GM18951 (cell line): ENCODE data around the gene TBC1D25.
"Not testable (repeated sequence)": the region's sequence is repeated elsewhere in the genome, so short reads cannot be mapped to it uniquely, and the experiment has no call there.

ENCODE experiments used
- POLR2A ChIP-seq: IDR thresholded peaks from 4 replicates; pipeline ENCODE4 v1.6.1; 2011; ENCODE audit warnings: mild to moderate bottlenecking; ENCODE audit not compliant: insufficient read length, insufficient read depth; ENCODE audit errors: extremely low read depth
- in situ Hi-C: fragments of 300-500 bp; cut with MboI; formaldehyde crosslinking; loops from one replicate; pipeline ENCODE4 v1.12.0; 2022; ENCODE audit warnings: low sequenced_read_pairs, mixed read lengths, inconsistent platforms; ENCODE audit not compliant: unreplicated experiment

TBC1D25 gene

GRCh38 chrX:48520976-48521352 is 18.6 kb upstream of the TBC1D25 start:
- no peak for TF ChIP-seq POLR2A
- in situ Hi-C loops = no loop called here

- in situ Hi-C loops = no loop called here
- peak; percentile 74 for TF ChIP-seq POLR2A
These were observed 17.9 kb upstream of the TBC1D25 start, which contains the start of gene EBP for GRCh38 chrX:48521353-48522243. Gene EBP (plus strand): TSS chrX:48521808. CDS start chrX:48523772, 1,964 bp downstream.

GRCh38 chrX:48522291-48522690 is 17.2 kb upstream of the TBC1D25 start:
- in situ Hi-C loops = no loop called here
- no peak for TF ChIP-seq POLR2A

GRCh38 chrX:48523682-48524081 is 15.8 kb upstream of the TBC1D25 start:
- no peak for TF ChIP-seq POLR2A
- in situ Hi-C loops = no loop called here

- in situ Hi-C loops = not testable (repeated sequence)
These were observed 13.7 kb upstream of the TBC1D25 start for GRCh38 chrX:48525853-48526252.

- in situ Hi-C loops = no loop called here
- TF ChIP-seq POLR2A = no peak
These were observed 8.8 kb upstream of the TBC1D25 start for GRCh38 chrX:48530736-48531135.

GRCh38 chrX:48531358-48531959 is 8.1 kb upstream of the TBC1D25 start:
- in situ Hi-C loops = no loop called here
- no peak for TF ChIP-seq POLR2A

GRCh38 chrX:48532161-48532560 is 7.4 kb upstream of the TBC1D25 start:
- no peak for TF ChIP-seq POLR2A
- in situ Hi-C loops = no loop called here

- no peak for TF ChIP-seq POLR2A
- in situ Hi-C loops = no loop called here
These were observed 6.3 kb upstream of the TBC1D25 start for GRCh38 chrX:48533165-48533564.

GRCh38 chrX:48538641-48539344 is 721 bp upstream of the TBC1D25 start:
- in situ Hi-C loops = no loop called here
- no peak for TF ChIP-seq POLR2A

GRCh38 chrX:48540028-48540375 is 488 bp downstream of the TBC1D25 start:
- in situ Hi-C loops = no loop called here
- TF ChIP-seq POLR2A = no peak

- in situ Hi-C loops = no loop called here
- TF ChIP-seq POLR2A = no peak
These were observed 966 bp downstream of the TBC1D25 start for GRCh38 chrX:48540480-48540879.

GRCh38 chrX:48541140-48541814 is 1.8 kb downstream of the TBC1D25 start:
- no peak for TF ChIP-seq POLR2A
- in situ Hi-C loops = no loop called here
